Neural cell (in vitro differentiated cells): ENCODE results near the gene MAML2. TPM values are rescaled to one million over a fixed set of nuclear protein-coding genes. Genes with fewer than 3 reads are reported as not detected.

ENCODE experiments used
- H2AFZ ChIP-seq: fragments of 200-600, 300-800 bp; sonication (generic), shearing (Covaris generic); 2 replicates; pipeline ENCODE4 v1.6.0; 2014; ENCODE audit warnings: low read depth, mild to moderate bottlenecking, antibody characterized with exemption, low read length, moderate library complexity
- H3F3A ChIP-seq: fragments of 200-600 bp; shearing (Covaris generic); 2 replicates; pipeline ENCODE4 v1.6.1; 2016; ENCODE audit warnings: mild to moderate bottlenecking, moderate library complexity, mixed read lengths, antibody characterized with exemption, low read length; ENCODE audit not compliant: insufficient read depth, poor library complexity, severe bottlenecking
- H3K27ac ChIP-seq: fragments of 200-600, 300-800 bp; sonication (generic), shearing (Covaris generic); 2 replicates; pipeline ENCODE4 v1.5.1; 2014; ENCODE audit warnings: mild to moderate bottlenecking, low read length, moderate library complexity
- H3K27me3 ChIP-seq: fragments of 300-800, 200-600 bp; sonication (generic), shearing (Covaris generic); 2 replicates; pipeline ENCODE4 v1.6.0; 2014; ENCODE audit warnings: mild to moderate bottlenecking, low read depth, low read length, moderate library complexity; ENCODE audit not compliant: insufficient read depth
- H3K36me3 ChIP-seq: fragments of 300-800, 200-600 bp; sonication (generic), shearing (Covaris generic); 2 replicates; pipeline ENCODE4 v1.5.1; 2014; ENCODE audit warnings: mild to moderate bottlenecking, antibody characterized with exemption, low read length, moderate library complexity; ENCODE audit not compliant: insufficient read depth
- H3K4me2 ChIP-seq: fragments of 300-800, 200-600 bp; sonication (generic), shearing (Covaris generic); 2 replicates; pipeline ENCODE4 v1.6.0; 2014; ENCODE audit warnings: mild to moderate bottlenecking, low read length
- H3K4me3 ChIP-seq: fragments of 300-800, 200-600 bp; sonication (generic), shearing (Covaris generic); 2 replicates; pipeline ENCODE4 v1.5.1; 2014; ENCODE audit warnings: mild to moderate bottlenecking, low read length, moderate library complexity
- H3K79me2 ChIP-seq: fragments of 200-600 bp; shearing (Covaris generic); replicated peaks from 2 replicates; pipeline ENCODE4 v1.6.0; 2014; ENCODE audit warnings: mild to moderate bottlenecking, low read length, moderate library complexity; ENCODE audit not compliant: insufficient read depth
- H3K9ac ChIP-seq: fragments of 300-800, 200-600 bp; sonication (generic), shearing (Covaris generic); 2 replicates; pipeline ENCODE4 v1.6.1; 2016; ENCODE audit warnings: mild to moderate bottlenecking, low read length, mixed read lengths
- H3K9me2 ChIP-seq: fragments of 200-600 bp; shearing (Covaris generic); 2 replicates; pipeline ENCODE4 v1.6.1; 2016; ENCODE audit warnings: mild to moderate bottlenecking, low read length, mixed read lengths; ENCODE audit not compliant: insufficient read depth
- H3K9me3 ChIP-seq: fragments of 200-600, 300-800 bp; sonication (generic), shearing (Covaris generic); 2 replicates; pipeline ENCODE4 v1.6.1; 2016; ENCODE audit warnings: mild to moderate bottlenecking, mixed run types, low read length, moderate library complexity, mixed read lengths
- H4K20me1 ChIP-seq: fragments of 200-600 bp; shearing (Covaris generic); 2 replicates; pipeline ENCODE4 v1.6.1; 2016; ENCODE audit warnings: mild to moderate bottlenecking, mixed run types; ENCODE audit not compliant: insufficient read depth
- EP300 ChIP-seq: fragments of 450-650 bp; conservative IDR thresholded peaks from 2 replicates; pipeline ENCODE4 v1.6.1; 2014; ENCODE audit warnings: antibody characterized with exemption, mild to moderate bottlenecking, moderate library complexity; ENCODE audit not compliant: poor library complexity, severe bottlenecking
- EZH2 ChIP-seq: fragments of 200-600, 300-800 bp; shearing (Covaris generic), sonication (generic); IDR thresholded peaks from 2 replicates; pipeline ENCODE4 v1.6.1; 2014; ENCODE audit warnings: antibody characterized with exemption, low read length, borderline replicate concordance, mild to moderate bottlenecking; ENCODE audit not compliant: insufficient read depth, poor library complexity, severe bottlenecking
- MXI1 ChIP-seq: fragments of 450-650 bp; conservative IDR thresholded peaks from 2 replicates; pipeline ENCODE4 v1.6.1; 2014; ENCODE audit warnings: antibody characterized with exemption, mild to moderate bottlenecking; ENCODE audit not compliant: poor library complexity, severe bottlenecking
- POLR2AphosphoS5 ChIP-seq: IDR thresholded peaks from 2 replicates; pipeline ENCODE4 v1.6.1; 2012
- RAD21 ChIP-seq: fragments of 450-650 bp; conservative IDR thresholded peaks from 2 replicates; pipeline ENCODE4 v1.6.1; 2014; ENCODE audit warnings: antibody characterized with exemption, mild to moderate bottlenecking, moderate library complexity
- SMC3 ChIP-seq: fragments of 450-650 bp; conservative IDR thresholded peaks from 2 replicates; pipeline ENCODE4 v1.6.1; 2014; ENCODE audit warnings: antibody characterized with exemption, mild to moderate bottlenecking, moderate library complexity; ENCODE audit not compliant: poor library complexity
- TAF1 ChIP-seq: IDR thresholded peaks from 2 replicates; pipeline ENCODE4 v1.6.1; 2012; ENCODE audit warnings: low read depth
- polyA plus RNA-seq: library from polyadenylated mRNA; depleted of rRNA; stranded (reverse); fragments of >200 nt; gene quantifications from 2 replicates; pipeline ENCODE4 v1.2.3, GENCODE V29; 2014
- TF ChIP-seq, protein P1 (sequence below): IDR thresholded peaks from 2 replicates; pipeline ENCODE4 v1.6.1; 2012; ENCODE audit warnings: borderline replicate concordance
- TF ChIP-seq, protein P2 (sequence below): fragments of 450-650 bp; IDR thresholded peaks from 2 replicates; pipeline ENCODE4 v1.5.1; 2014; ENCODE audit warnings: antibody characterized with exemption, mild to moderate bottlenecking, moderate library complexity; ENCODE audit not compliant: poor library complexity, severe bottlenecking

The MAML2 gene
- polyA plus RNA-seq, 1 donor from 2014 or later: 3.6 TPM

DNA sequence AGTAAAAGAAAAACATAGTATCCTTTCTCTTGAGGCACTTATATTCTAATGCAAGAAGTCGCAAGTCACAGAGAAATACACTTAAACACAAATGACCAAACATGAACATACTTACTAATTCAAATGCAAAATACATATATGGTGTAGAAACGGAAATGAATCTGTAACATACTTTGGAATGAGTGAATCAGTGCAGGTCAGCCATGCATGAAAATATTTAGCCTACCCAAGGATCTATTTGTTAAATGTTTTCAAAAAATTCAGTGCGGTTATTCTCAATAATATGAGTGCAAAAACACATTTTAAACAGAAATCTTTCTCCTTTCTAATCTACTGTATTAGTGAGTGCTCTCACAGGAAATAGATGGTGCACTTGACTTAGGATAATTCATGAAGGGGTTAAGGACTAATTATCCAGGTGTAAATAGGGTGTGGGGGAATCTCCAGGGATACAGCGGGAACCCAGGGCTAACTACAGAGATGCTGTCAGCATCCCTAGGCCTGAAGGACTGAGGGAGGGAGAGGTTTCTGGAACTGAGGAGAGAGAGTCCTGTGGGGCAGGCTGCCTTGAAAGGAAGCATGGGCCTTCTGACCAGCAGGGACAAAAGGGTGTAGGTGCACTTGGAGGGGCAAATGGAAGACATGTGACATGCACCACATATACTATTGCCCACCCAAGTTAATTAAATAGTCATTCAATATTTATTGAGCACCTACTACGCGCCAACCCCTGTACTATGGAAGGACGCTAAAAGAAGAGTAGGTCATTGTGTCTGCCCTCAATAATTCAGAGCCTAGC is 139.2 kb downstream of the MAML2 start:
- Histone ChIP-seq H3K36me3 (no peaks in the 10 kb centered on the region), H3K4me3 (no peak overlapping the region), H3K79me2 (no peaks in the 10 kb centered on the region), H3K9me2 (no peaks in the 10 kb centered on the region), H2AFZ (no peak overlapping the region), H3K9me3 (no peaks in the 10 kb centered on the region), H3K27me3 (no peaks in the 10 kb centered on the region), H4K20me1 (no peaks in the 10 kb centered on the region), H3K4me2 (no peak overlapping the region), H3F3A (no peaks in the 10 kb centered on the region), H3K9ac (no peak overlapping the region), H3K27ac (no peak overlapping the region)
- TF ChIP-seq EZH2: no peak

DNA sequence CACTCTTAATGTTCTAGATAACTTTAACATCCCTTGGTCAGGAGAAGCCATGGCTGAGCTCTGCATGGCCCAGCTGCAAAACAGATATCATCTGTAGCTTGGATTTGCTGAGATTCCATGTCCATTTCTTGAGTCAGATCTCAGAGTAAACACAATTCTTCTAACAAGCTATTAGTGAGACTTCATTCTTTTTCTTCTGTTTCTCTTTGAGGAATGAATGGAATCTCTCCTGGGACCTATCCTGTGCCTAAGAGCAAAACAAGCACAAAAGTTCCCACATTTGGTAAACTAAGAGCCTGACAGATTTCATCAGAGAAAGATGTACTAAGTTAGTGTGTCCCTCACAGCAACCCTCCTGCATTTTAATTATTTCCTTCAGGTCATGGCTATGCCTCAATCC is 142.8 kb downstream of the MAML2 start:
- Histone ChIP-seq H4K20me1 (no peaks in the 10 kb centered on the region), H3K4me2 (no peak overlapping the region)

More for the DNA sequence above, 142.8 kb downstream of the MAML2 start:
- H3K27ac ChIP-seq: no peak overlapping the region
- H3K9me2 ChIP-seq: no peaks in the 10 kb centered on the region
- no peak overlapping the region for H3K9ac ChIP-seq
- H3F3A ChIP-seq: no peaks in the 10 kb centered on the region
- H3K79me2 ChIP-seq: no peaks in the 10 kb centered on the region
- no peak for TF ChIP-seq MXI1
- no peak for TF ChIP-seq EZH2
- no peak for TF ChIP-seq POLR2AphosphoS5
- no peak for TF ChIP-seq EP300
- no peak for TF ChIP-seq RAD21
- no peak for TF ChIP-seq SMC3
- TF ChIP-seq, protein P1, sequence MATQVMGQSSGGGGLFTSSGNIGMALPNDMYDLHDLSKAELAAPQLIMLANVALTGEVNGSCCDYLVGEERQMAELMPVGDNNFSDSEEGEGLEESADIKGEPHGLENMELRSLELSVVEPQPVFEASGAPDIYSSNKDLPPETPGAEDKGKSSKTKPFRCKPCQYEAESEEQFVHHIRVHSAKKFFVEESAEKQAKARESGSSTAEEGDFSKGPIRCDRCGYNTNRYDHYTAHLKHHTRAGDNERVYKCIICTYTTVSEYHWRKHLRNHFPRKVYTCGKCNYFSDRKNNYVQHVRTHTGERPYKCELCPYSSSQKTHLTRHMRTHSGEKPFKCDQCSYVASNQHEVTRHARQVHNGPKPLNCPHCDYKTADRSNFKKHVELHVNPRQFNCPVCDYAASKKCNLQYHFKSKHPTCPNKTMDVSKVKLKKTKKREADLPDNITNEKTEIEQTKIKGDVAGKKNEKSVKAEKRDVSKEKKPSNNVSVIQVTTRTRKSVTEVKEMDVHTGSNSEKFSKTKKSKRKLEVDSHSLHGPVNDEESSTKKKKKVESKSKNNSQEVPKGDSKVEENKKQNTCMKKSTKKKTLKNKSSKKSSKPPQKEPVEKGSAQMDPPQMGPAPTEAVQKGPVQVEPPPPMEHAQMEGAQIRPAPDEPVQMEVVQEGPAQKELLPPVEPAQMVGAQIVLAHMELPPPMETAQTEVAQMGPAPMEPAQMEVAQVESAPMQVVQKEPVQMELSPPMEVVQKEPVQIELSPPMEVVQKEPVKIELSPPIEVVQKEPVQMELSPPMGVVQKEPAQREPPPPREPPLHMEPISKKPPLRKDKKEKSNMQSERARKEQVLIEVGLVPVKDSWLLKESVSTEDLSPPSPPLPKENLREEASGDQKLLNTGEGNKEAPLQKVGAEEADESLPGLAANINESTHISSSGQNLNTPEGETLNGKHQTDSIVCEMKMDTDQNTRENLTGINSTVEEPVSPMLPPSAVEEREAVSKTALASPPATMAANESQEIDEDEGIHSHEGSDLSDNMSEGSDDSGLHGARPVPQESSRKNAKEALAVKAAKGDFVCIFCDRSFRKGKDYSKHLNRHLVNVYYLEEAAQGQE: no peak
- TF ChIP-seq, protein P2, sequence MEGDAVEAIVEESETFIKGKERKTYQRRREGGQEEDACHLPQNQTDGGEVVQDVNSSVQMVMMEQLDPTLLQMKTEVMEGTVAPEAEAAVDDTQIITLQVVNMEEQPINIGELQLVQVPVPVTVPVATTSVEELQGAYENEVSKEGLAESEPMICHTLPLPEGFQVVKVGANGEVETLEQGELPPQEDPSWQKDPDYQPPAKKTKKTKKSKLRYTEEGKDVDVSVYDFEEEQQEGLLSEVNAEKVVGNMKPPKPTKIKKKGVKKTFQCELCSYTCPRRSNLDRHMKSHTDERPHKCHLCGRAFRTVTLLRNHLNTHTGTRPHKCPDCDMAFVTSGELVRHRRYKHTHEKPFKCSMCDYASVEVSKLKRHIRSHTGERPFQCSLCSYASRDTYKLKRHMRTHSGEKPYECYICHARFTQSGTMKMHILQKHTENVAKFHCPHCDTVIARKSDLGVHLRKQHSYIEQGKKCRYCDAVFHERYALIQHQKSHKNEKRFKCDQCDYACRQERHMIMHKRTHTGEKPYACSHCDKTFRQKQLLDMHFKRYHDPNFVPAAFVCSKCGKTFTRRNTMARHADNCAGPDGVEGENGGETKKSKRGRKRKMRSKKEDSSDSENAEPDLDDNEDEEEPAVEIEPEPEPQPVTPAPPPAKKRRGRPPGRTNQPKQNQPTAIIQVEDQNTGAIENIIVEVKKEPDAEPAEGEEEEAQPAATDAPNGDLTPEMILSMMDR: no peak
- no peak for TF ChIP-seq TAF1
- H3K27me3 ChIP-seq: no peaks in the 10 kb centered on the region
- H3K9me3 ChIP-seq: no peaks in the 10 kb centered on the region
- no peak overlapping the region for H3K4me3 ChIP-seq
- H3K36me3 ChIP-seq: no peaks in the 10 kb centered on the region
- no peak overlapping the region for H2AFZ ChIP-seq
